ENCODE data around the gene GATA6.

DNA sequence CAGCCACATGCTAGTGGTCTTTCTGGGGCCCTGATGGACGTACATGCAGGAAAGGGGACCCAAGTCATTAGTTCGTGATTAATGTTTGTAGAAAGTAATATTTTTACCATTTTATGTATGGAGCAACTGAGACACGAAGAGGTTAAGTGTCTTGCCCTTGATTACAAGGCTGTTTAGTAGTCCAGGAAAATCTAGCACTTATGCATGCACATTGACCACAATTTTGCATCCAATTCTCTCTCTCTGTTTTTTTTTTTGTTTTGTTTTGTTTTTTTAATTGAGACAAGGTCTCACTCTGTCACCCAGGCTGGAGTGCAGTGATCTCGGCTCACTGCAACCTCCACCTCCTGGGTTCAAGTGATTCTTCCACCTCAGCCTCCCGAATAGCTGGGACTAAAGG lies 8.3 kb upstream of the GATA6 start:
- TF ChIP-seq POLR2A (IDR thresholded peaks at IDR 0.05; ENCODE audit: extremely low read depth, insufficient read length) (no peak), CTCF (IDR thresholded peaks at IDR 0.05; ENCODE audit: low read depth, low read length) (no peak)
